ENCODE measurements around the gene MAGEA11.

The MAGEA11 gene

GRCh38 chrX:149762696-149763614 lies 51.1 kb downstream of the MAGEA11 start:
- Histone ChIP-seq H3K27ac (no peak overlapping the region), H3K36me3 (no peaks in the 10 kb centered on the region), H3K9me3 (ENCODE audit: severe bottlenecking) (no peaks in the 10 kb centered on the region), H3K27me3 (ENCODE audit: insufficient read depth, low read depth, severe bottlenecking) (peaks cover 29% of the 10 kb centered on the region), H3K4me3 (ENCODE audit: low read depth, low read length) (no peak overlapping the region)
- DNase-seq, result peak; percentile 0
- TF ChIP-seq CTCF (IDR thresholded peaks at IDR 0.05; ENCODE audit: low read depth, low read length), result no peak

Data from WERI-Rb-1 (cell line).